HG02588 (cell line): ENCODE results near the gene RDH5.
A peak's percentile ranks its signal among the peaks of the same experiment; 100 is the strongest.

ENCODE experiments used
- ATAC-seq: cut with Tn5 transposase; IDR thresholded peaks from one replicate; pipeline ENCODE4 v1.9.1; 2021; ENCODE audit warnings: mild to moderate bottlenecking, moderate library complexity; ENCODE audit not compliant: unreplicated experiment

RDH5 gene

GRCh38 chr12:55727643-55728185 is 7.5 kb downstream of the RDH5 start:
- ATAC-seq = no peak

- peak; percentile 20 for ATAC-seq
These were observed 8.2 kb downstream of the RDH5 start for GRCh38 chr12:55728186-55728938.

DNA sequence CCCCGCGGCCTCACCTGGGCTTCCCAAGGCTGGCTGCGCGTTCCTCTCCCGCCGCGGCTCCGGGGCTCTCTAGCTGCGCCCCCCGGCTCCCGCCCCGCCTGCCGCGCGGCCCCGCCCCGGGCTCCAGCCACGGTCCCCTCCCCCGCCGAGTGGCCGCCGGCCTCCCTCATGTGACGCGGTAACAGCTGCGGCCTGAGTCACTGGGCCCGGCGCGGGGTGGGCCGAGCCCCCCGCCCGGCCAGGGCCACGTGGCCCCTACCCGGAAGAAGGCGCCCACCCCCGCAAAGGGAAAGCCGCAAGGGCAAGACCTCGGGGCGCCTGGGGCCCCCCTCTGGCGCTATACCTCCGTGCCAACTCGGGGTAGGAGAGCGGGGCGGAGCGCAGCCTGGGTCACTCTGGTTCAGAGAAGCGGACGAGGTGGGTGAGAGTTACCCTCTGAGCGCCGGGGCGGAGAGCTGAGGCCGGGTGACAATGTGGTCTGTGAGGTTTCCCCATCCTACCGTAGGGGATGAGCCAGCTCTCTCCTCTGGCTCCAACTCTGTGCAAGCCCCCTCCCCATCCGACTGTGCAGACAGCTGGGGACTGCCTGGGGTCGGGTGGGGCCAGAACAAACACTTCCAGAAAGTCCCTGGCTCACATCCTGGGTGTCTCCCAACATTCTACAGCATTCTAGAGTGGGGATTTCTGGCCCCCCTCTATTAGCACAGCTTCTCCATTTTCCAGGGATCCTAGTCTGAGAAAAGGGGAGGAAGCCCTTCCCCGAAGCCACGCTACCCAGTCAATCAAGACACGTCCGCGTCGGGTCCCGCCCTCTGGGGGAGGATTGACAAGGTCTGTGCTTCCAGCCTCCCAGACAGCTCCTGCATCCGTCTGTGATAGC is 9.0 kb downstream of the RDH5 start, which contains the start of gene CD63:
Gene CD63 (minus strand): TSS at position 71 of the 880 bp plus-strand sequence. CDS start 668 bp downstream, outside the sequence.
- peak; percentile 68 for ATAC-seq

- peak; percentile 24 for ATAC-seq
These were observed 9.9 kb downstream of the RDH5 start for GRCh38 chr12:55729819-55730818.

DNA sequence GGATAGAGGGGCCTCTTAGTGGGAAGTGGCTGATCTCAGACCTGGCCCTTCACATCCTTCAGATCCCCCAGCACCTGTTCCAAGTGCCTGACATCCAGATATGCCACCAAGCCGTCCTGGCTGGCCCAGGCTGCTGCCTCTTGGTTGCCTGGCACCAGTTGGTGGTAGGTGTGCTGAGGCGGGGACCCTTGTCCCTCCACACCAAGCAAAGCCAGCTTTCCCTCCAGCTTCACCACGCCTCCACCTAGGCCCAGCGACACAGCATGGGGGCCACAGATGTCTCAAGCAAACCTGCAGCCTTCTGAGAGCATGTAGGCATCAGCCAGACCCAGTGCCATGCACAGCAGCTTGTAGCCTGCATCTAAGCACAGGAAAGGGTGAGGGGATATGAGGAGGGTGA is 12.1 kb downstream of the RDH5 start:
- ATAC-seq = no peak

GRCh38 chr12:55733021-55733555 is 12.9 kb downstream of the RDH5 start:
- no peak for ATAC-seq

DNA sequence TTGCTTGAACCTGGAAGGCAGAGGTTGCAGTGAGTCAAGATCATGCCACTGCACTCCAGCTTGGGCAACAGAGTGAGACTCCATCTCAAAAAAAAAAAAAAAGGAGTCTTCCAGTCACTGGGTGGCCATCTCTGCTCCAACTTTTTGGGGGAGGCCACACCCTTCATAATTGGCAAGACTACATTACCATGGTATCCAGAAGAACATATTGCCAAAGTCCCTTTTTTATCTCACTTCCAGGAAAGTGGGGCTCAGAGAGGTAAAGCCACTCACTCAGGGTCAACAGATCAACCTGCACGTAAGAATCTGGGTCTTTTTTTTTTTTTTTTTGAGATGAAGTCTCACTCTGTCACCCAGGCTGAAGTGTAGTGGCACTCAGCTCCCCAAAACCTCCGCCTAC is 13.7 kb downstream of the RDH5 start:
- no peak for ATAC-seq

DNA sequence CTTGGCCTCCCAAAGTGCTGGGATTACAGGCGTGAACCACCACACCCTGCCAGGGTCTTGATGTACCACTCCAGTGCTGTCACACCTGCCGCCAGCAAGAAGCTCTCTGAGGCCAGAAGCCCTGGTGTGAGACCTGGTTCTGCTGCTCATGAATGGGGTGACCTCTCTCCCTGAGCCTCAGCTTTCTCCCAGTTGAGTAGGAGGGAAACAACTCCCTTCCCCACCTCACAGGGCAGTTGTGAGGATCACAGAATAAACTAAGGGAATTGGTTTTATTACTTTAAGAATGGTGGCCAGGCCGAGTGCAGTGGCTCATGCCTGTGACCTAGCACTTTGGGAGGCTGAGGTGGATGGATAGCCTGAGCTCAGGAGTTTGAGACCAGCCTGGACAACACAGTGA is 14.4 kb downstream of the RDH5 start:
- no peak for ATAC-seq

DNA sequence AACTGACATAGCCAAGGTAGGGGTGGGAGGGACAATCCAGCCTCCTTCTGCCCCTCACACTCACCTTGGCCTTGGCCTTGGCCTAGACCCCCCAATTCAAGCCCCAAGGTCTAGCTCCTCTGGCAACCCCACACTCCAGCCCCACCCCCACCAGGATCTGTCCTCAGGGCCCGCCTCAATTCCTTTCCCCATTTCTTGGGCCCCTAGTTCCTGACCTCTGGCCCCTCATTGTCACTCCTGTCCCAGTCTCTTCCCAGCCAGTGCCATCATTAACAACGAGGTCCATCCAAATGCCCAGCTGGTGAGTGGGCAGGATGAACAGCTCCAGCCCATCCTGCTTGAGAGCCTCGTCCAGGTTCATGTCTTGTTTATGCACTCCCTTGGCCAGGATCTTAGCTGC is 15.9 kb downstream of the RDH5 start:
- no peak for ATAC-seq

DNA sequence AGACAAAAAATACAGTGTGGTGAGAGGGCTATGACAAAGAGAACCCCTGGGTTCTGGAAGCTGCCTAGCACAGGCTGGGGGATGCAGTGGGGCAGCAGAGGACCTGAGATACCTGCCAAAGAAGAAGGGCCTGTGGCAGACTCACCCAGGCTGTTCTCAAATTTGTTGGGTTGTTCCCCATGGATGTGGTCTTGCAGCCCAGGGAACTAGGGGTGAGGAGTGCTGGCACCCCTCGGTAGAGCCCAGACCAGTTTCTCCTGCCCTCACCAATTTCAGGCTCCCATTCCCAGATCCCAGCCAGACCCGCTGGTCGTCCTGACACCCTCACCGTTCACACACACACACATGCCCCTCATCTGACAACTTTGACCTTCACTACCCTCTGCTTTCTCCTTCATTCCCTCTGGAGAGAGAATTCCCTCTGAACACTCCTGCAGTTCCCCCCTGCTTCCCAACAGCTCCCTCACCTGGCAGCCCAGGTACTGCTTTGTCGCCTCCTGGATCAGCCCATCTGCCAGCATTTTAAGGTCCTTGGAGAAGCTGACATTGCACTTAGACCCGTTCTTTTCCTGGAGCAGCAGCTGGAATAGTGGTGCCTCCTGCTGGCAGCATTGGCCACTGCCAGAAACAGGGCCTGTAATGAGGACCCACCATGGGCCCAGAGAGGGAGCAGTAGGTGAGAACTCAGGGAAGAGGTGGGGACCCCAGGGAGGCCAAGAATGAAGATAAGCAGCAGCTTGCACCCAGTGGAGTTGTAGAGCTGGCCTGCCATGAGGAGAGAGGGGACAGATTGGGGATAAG is 16.8 kb downstream of the RDH5 start:
- peak; percentile 35 for ATAC-seq

DNA sequence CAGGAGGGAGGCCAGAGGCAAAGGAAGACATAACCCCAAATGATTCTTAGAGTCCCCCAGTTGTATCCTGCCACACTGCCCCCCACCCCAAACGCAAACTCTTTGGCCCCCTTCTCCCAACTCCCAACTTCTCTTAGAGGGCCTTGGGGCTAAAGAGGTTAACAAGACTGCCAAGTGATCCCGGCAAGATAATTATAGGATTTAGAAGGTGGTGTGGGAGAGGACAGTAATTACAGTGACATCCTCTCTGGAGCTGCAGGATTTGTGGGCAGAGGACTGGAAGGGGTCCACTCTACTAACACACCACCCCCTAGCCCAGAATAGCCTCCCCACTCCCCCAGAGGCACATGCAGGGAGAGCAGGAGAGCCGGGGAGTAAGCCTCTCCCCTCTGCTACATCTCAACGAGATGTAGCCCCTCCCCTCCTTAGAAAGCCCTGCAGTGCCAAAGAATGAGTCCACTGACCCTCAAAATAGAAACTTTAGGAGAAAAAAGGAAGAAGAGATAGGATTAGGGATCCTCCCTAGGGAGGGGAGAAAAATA is 17.5 kb downstream of the RDH5 start:
- no peak for ATAC-seq

GRCh38 chr12:55738123-55739024 is 18.2 kb downstream of the RDH5 start:
- peak; percentile 85 for ATAC-seq

GRCh38 chr12:55739025-55739378 is 18.8 kb downstream of the RDH5 start:
- no peak for ATAC-seq

DNA sequence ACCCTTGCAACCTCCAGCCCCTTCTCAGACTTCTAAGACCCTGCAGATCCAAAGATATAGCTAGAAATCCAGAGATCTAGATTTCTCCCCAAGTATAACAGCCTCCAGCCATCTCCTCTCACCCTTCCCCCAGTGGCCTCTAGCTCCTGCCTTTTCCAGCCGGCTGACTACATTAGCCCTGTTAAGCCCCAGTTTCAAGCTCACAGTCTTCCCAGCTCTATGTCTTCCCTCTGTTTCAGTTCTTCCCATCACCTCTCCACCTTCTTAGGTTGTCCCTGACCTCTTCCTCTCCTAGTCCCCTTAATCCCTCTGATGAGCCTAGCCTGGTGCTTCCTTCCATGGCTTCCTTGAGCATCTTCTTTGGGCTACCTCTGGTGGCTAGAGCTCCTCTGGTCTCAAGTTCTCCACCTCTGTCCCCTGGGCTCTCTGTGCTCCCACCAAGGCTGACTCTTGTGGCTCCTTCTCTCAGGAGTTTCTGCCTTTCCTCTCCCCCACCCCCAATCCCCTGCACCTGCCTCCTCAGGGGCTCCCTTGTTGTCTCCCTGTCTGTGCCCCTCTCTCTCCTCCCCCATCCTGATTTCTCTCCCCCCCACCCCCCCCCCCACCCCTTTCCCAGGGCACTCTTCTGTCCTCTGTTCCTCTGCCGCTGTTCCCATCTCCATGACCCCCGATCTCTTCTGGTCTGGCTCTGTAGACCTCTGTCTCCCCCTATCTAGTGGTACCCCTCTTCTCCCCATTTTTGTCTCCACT is 21.9 kb downstream of the RDH5 start:
- ATAC-seq = no peak

GRCh38 chr12:55742719-55743405 is 22.7 kb downstream of the RDH5 start, which contains the start of gene GDF11:
Gene GDF11 (plus strand): TSS chr12:55743122. CDS start chr12:55743317, 195 bp downstream.
- ATAC-seq = peak; percentile 36

DNA sequence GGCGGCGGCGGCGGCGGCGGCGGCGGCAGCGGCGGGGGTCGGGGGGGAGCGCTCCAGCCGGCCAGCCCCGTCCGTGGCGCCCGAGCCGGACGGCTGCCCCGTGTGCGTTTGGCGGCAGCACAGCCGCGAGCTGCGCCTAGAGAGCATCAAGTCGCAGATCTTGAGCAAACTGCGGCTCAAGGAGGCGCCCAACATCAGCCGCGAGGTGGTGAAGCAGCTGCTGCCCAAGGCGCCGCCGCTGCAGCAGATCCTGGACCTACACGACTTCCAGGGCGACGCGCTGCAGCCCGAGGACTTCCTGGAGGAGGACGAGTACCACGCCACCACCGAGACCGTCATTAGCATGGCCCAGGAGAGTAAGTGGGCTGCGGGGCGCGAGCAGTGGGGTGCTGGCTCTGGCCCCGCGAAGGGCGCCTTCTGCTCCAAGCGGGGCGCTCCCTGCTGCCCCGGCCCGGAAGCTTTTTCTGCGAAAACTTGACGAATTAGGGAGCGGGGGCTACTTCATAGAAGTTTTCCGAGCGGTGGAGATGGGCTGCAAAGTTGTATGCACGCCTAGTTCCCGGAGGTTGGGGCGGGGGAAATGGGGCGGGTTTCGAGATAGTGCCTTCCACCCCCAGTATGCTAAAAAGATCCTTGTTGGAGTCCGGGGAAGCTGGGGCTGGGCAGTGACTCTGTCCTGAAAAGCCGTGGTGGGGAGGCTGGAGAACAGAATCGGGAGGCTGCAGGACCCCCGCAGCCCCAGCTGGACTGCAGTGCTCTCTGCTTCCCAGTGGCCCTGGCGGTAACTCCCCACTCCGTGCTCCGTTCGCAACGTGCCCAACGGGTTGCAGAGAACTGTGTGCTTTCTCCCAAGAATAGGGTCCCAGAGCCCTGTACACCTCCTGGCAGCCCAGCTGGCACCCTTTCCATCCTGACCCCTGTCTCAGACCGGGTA is 23.5 kb downstream of the RDH5 start:
- ATAC-seq = peak; percentile 51
